IPS-18c (cell line): ENCODE data around the gene LDLRAD2.

ENCODE experiments used
- H3K4me3 ChIP-seq: 2 replicates; pipeline ENCODE4 v1.7.0; 2013; ENCODE audit warnings: low read depth, mild to moderate bottlenecking, low read length, moderate library complexity; ENCODE audit not compliant: insufficient read depth
- H3K9me3 ChIP-seq: one replicate; pipeline ENCODE4 v1.6.1; 2013; ENCODE audit warnings: mild to moderate bottlenecking, low read length, moderate library complexity; ENCODE audit not compliant: control insufficient read depth, insufficient read depth

Gene LDLRAD2

GRCh38 chr1:21864730-21865129 is 52.7 kb downstream of the LDLRAD2 start:
- H3K9me3 ChIP-seq = no peaks in the 10 kb centered on the region
- H3K4me3 ChIP-seq = no peak overlapping the region

- Histone ChIP-seq H3K9me3 (no peaks in the 10 kb centered on the region), H3K4me3 (no peak overlapping the region)
Observed at GRCh38 chr1:21865609-21865942, 53.5 kb downstream of the LDLRAD2 start.

- Histone ChIP-seq H3K4me3 (no peak overlapping the region), H3K9me3 (no peaks in the 10 kb centered on the region)
Observed at GRCh38 chr1:21865943-21866706, 54.1 kb downstream of the LDLRAD2 start.

- no peaks in the 10 kb centered on the region for H3K9me3 ChIP-seq
- no peak overlapping the region for H3K4me3 ChIP-seq
Observed at GRCh38 chr1:21866707-21867043, 54.6 kb downstream of the LDLRAD2 start.

GRCh38 chr1:21867451-21867996 is 55.5 kb downstream of the LDLRAD2 start:
- no peak overlapping the region for H3K4me3 ChIP-seq
- H3K9me3 ChIP-seq = no peaks in the 10 kb centered on the region

- Histone ChIP-seq H3K4me3 (no peak overlapping the region), H3K9me3 (no peaks in the 10 kb centered on the region)
Observed at GRCh38 chr1:21868482-21868881, 56.4 kb downstream of the LDLRAD2 start.

GRCh38 chr1:21868941-21869454 is 56.9 kb downstream of the LDLRAD2 start:
- H3K9me3 ChIP-seq = no peaks in the 10 kb centered on the region
- no peak overlapping the region for H3K4me3 ChIP-seq

GRCh38 chr1:21869620-21870121 is 57.6 kb downstream of the LDLRAD2 start:
- Histone ChIP-seq H3K9me3 (no peaks in the 10 kb centered on the region), H3K4me3 (no peak overlapping the region)

GRCh38 chr1:21870611-21871010 is 58.5 kb downstream of the LDLRAD2 start:
- no peaks in the 10 kb centered on the region for H3K9me3 ChIP-seq
- H3K4me3 ChIP-seq = no peak overlapping the region

- Histone ChIP-seq H3K9me3 (no peaks in the 10 kb centered on the region), H3K4me3 (no peak overlapping the region)
Observed at GRCh38 chr1:21871943-21872342, 59.9 kb downstream of the LDLRAD2 start.

- no peaks in the 10 kb centered on the region for H3K9me3 ChIP-seq
- H3K4me3 ChIP-seq = no peak overlapping the region
Observed at GRCh38 chr1:21872445-21873079, 60.5 kb downstream of the LDLRAD2 start.

- Histone ChIP-seq H3K9me3 (no peaks in the 10 kb centered on the region), H3K4me3 (no peak overlapping the region)
Observed at GRCh38 chr1:21873174-21873573, 61.1 kb downstream of the LDLRAD2 start.

- peak overlapping the region; percentile 3; the same call in 1 of the 2 replicates for H3K4me3 ChIP-seq
- no peaks in the 10 kb centered on the region for H3K9me3 ChIP-seq
Observed at GRCh38 chr1:21873761-21874160, 61.7 kb downstream of the LDLRAD2 start.

GRCh38 chr1:21874328-21874727 is 62.3 kb downstream of the LDLRAD2 start:
- no peak overlapping the region for H3K4me3 ChIP-seq
- no peaks in the 10 kb centered on the region for H3K9me3 ChIP-seq
